HepG2 (cell line): Measurements from ENCODE around the gene FAM174C. TPM values are rescaled to one million over a fixed set of nuclear protein-coding genes. Genes with fewer than 3 reads are reported as not detected.

Experiments
- CC2D1A ChIP-seq: sonication (generic); formaldehyde crosslinking; IDR thresholded peaks from 2 replicates; pipeline ENCODE4 v1.8.1; 2023; ENCODE audit warnings: mild to moderate bottlenecking, missing genetic modification reagents
- EHMT2 ChIP-seq: fragments of 200-600 bp; sonication (generic); IDR thresholded peaks from 2 replicates; pipeline ENCODE4 v1.7.0; 2017; ENCODE audit warnings: antibody characterized with exemption, low read depth, low read length, borderline replicate concordance
- FOXC1 ChIP-seq: sonication (generic); formaldehyde crosslinking; IDR thresholded peaks from 2 replicates; pipeline ENCODE4 v1.8.0; 2022; ENCODE audit warnings: mild to moderate bottlenecking, missing genetic modification reagents, borderline replicate concordance
- FOXK2 ChIP-seq: fragments of 450-650 bp; IDR thresholded peaks from 2 replicates; pipeline ENCODE4 v1.6.1; 2016
- HNRNPLL ChIP-seq: fragments of 200-400 bp; formaldehyde crosslinking; IDR thresholded peaks from 2 replicates; pipeline ENCODE4 v1.6.1; 2017; ENCODE audit warnings: mild to moderate bottlenecking, low read depth, low read length; ENCODE audit not compliant: poor library complexity, severe bottlenecking
- JDP2 ChIP-seq: sonication (generic); formaldehyde crosslinking; IDR thresholded peaks from 2 replicates; pipeline ENCODE4 v1.8.1; 2022; ENCODE audit warnings: missing genetic modification reagents, borderline replicate concordance
- LCORL ChIP-seq, 2 experiments: fragments of 450-650 bp in 1 of 2; sonication (generic) in 1 of 2; formaldehyde crosslinking in 1 of 2; IDR thresholded peaks; 2 replicates each; pipeline versions ENCODE4 v1.5.0 to v1.6.1; 2017 to 2020; ENCODE audit warnings: antibody characterized with exemption in 1 of 2, missing genetic modification reagents in 1 of 2
- NFE2 ChIP-seq: sonication (generic); formaldehyde crosslinking; IDR thresholded peaks from 2 replicates; pipeline ENCODE4 v1.4.0; 2020; ENCODE audit warnings: missing genetic modification reagents
- PPARG ChIP-seq: conservative IDR thresholded peaks from 2 replicates; pipeline ENCODE4 v1.6.1; 2016; ENCODE audit warnings: missing biosample characterization, missing genetic modification reagents
- PRPF4 ChIP-seq: fragments of 200-400 bp; formaldehyde crosslinking; IDR thresholded peaks from 2 replicates; pipeline ENCODE4 v1.6.1; 2016; ENCODE audit warnings: low read length, low read depth; ENCODE audit not compliant: poor library complexity, severe bottlenecking
- TAF1 ChIP-seq: sonication (generic); formaldehyde crosslinking; IDR thresholded peaks from 2 replicates; pipeline ENCODE4 v1.4.0; 2020; ENCODE audit warnings: missing genetic modification reagents
- TFDP1 ChIP-seq: IDR thresholded peaks from 2 replicates; pipeline ENCODE4 v1.6.1; 2016; ENCODE audit warnings: missing compliant biosample characterization, missing genetic modification reagents, borderline replicate concordance
- XBP1 ChIP-seq: sonication (generic); formaldehyde crosslinking; IDR thresholded peaks from 2 replicates; pipeline ENCODE4 v1.5.0; 2020; ENCODE audit warnings: missing genetic modification reagents
- ZFY ChIP-seq: sonication (generic); formaldehyde crosslinking; IDR thresholded peaks from 2 replicates; pipeline ENCODE4 v1.4.0; 2020; ENCODE audit warnings: missing genetic modification reagents
- ZNF296 ChIP-seq: sonication (generic); formaldehyde crosslinking; conservative IDR thresholded peaks from 2 replicates; pipeline ENCODE4 v1.5.0; 2020; ENCODE audit warnings: mild to moderate bottlenecking, missing genetic modification reagents
- ZNF333 ChIP-seq: sonication (generic); formaldehyde crosslinking; IDR thresholded peaks from 2 replicates; pipeline ENCODE4 v1.4.0; 2020; ENCODE audit warnings: mild to moderate bottlenecking, missing genetic modification reagents, borderline replicate concordance
- ZNF446 ChIP-seq: sonication (generic); formaldehyde crosslinking; IDR thresholded peaks from 2 replicates; pipeline ENCODE4 v1.5.0; 2020; ENCODE audit warnings: mild to moderate bottlenecking, missing genetic modification reagents
- ZNF577 ChIP-seq: sonication (generic); formaldehyde crosslinking; IDR thresholded peaks from 2 replicates; pipeline ENCODE4 v1.4.0; 2020; ENCODE audit warnings: mild to moderate bottlenecking, low read depth, missing genetic modification reagents, borderline replicate concordance
- ZNF672 ChIP-seq: sonication (generic); formaldehyde crosslinking; IDR thresholded peaks from 2 replicates; pipeline ENCODE4 v1.8.1; 2022; ENCODE audit warnings: missing genetic modification reagents
- ZNF816 ChIP-seq: sonication (generic); formaldehyde crosslinking; IDR thresholded peaks from 2 replicates; pipeline ENCODE4 v1.8.0; 2022; ENCODE audit warnings: missing genetic modification reagents, mild to moderate bottlenecking, borderline replicate concordance
- polyA plus RNA-seq, 8 experiments: library from polyadenylated mRNA; depleted of rRNA in 3 of 8; stranded (reverse) in 7 of 8; unstranded in 1 of 8; fragments of >200 nt; fragmentation: Illumina TruSeq in 4 of 8; extraction: Trizol in 4 of 8; gene quantifications; 2 replicates each; pipeline versions ENCODE4 v1.2.1 to v1.2.3, GENCODE V29; 2011 to 2016; ENCODE audit warnings: low read depth in 4 of 8, missing spikeins in 1 of 8, mixed read lengths in 1 of 8; ENCODE audit not compliant: insufficient read depth in 1 of 8
- total RNA-seq, 5 experiments: library from RNA; depleted of rRNA; stranded (reverse); fragments of >200 nt; fragmentation: Illumina TruSeq; extraction: Trizol; gene quantifications; 2 replicates each; pipeline ENCODE4 v1.2.3, GENCODE V29; 2016; ENCODE audit warnings: low read depth in 1 of 5
- TF ChIP-seq, protein P1 (sequence below): IDR thresholded peaks from 2 replicates; pipeline ENCODE4 v1.6.1; 2016; ENCODE audit warnings: low read depth, borderline replicate concordance
- TF ChIP-seq, protein P2 (sequence below): IDR thresholded peaks from 2 replicates; pipeline ENCODE4 v1.6.1; 2018; ENCODE audit warnings: missing genetic modification reagents

Gene FAM174C
- total and polyA plus RNA-seq, 2 of the 13 experiments (the other 11 are each of a cell fraction or from before 2014, with no cell fraction given) = 19.5 to 31.3 TPM

DNA sequence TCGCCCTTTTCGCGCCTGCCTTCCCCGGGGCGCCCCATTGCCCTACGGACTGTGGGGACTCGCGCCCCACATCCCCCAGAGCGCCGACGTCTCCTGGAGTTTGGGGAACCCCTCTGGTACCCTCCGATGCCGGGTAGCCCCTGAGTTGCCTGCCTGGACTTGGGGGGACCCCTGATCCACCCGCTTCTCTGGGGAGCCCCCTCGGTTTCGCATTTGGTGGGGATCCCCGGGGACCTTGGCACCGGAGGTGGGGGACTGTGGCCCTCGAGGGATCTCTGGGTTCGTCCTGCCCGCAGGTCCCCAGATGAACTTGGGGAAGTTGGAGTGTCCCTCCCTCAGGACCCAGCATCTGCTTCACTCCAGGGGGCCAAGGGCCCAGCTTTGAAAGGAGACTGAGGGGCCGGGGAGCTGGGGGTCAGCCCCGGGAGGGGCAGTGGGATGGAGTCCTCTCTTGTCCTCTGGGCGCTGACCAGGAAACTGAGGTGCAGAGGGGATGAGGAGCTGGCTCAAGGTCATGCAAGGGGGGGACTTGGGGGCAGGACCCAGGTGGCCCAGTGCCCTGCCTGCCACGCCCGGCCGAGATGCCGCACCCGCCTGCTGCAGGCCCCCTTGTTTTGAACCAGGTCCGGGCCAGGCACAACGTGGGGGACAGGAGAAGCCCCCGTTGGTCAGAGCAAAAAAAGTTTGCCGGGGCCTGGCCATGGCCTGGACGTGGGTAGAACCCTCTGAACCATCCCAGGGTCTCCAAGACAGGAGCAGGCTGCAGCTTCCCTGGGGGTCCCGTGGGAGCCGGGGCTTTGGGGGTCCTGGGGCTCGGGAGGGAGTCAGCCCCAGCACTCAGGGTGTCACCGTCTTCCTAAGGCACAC, 11.4 kb downstream of the FAM174C start (continued):
- TF ChIP-seq PRPF4 = no peak
- TF ChIP-seq ZNF446 (CRISPR knock-in tag) = no peak
- no peak for TF ChIP-seq ZFY (CRISPR knock-in tag)
- no peak for TF ChIP-seq PPARG (CRISPR knock-in tag)
- TF ChIP-seq, protein P1, sequence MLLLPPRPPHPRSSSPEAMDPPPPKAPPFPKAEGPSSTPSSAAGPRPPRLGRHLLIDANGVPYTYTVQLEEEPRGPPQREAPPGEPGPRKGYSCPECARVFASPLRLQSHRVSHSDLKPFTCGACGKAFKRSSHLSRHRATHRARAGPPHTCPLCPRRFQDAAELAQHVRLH (CRISPR knock-in tag) = 0 out of 2 replicates have a peak, but pooled peaks have one; percentile 6
- TF ChIP-seq XBP1 (CRISPR knock-in tag) = no peak
- no peak for TF ChIP-seq ZNF816 (CRISPR knock-in tag)
- TF ChIP-seq EHMT2 = no peak
- peak; percentile 55; the same call in 1 of the 2 replicates for TF ChIP-seq FOXC1
- TF ChIP-seq ZNF333 (CRISPR knock-in tag) = no peak
- TF ChIP-seq HNRNPLL = peak; percentile 4
- TF ChIP-seq NFE2 (CRISPR knock-in tag) = no peak
- TF ChIP-seq ZNF577 (CRISPR knock-in tag) = no peak
- TF ChIP-seq TFDP1 = no peak
- TF ChIP-seq JDP2 = no peak
- TF ChIP-seq ZNF296 (CRISPR knock-in tag) = no peak
- TF ChIP-seq, protein P2, sequence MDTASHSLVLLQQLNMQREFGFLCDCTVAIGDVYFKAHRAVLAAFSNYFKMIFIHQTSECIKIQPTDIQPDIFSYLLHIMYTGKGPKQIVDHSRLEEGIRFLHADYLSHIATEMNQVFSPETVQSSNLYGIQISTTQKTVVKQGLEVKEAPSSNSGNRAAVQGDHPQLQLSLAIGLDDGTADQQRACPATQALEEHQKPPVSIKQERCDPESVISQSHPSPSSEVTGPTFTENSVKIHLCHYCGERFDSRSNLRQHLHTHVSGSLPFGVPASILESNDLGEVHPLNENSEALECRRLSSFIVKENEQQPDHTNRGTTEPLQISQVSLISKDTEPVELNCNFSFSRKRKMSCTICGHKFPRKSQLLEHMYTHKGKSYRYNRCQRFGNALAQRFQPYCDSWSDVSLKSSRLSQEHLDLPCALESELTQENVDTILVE (CRISPR knock-in tag) = no peak
- TF ChIP-seq FOXK2 = no peak
- no peak for TF ChIP-seq ZNF672 (CRISPR knock-in tag)
- TF ChIP-seq CC2D1A (CRISPR knock-in tag) = no peak
- no peak; the same call in 1 of the 2 replicates for TF ChIP-seq TAF1 (CRISPR knock-in tag)
- TF ChIP-seq LCORL (IDR thresholded peaks at IDR 0.05) = no peak
- 0 out of 2 replicates have a peak, but pooled peaks have one; percentile 16 for TF ChIP-seq LCORL (CRISPR knock-in tag; IDR thresholded peaks at IDR 0.05)
